ENCODE measurements around the gene PTPRJ.
"Not testable (repeated sequence)": the region's sequence is repeated elsewhere in the genome, so short reads cannot be mapped to it uniquely, and the experiment has no call there.

Gene PTPRJ

GRCh38 chr11:48123934-48124755 lies 143.8 kb downstream of the PTPRJ start:
- DNase-seq, result no peak

DNA sequence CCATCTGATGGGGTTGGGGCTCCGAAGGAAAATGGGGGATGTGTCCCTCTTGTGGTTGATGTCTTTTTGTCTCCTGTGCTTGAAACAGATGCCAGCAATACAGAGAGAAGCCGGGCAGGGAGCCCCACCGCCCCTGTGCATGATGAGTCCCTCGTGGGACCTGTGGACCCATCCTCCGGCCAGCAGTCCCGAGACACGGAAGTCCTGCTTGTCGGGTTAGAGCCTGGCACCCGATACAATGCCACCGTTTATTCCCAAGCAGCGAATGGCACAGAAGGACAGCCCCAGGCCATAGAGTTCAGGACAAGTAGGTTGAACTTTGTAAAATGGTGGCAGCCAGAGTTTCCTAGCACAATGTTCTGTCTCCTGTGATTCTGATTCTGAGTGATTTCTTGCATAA lies 144.5 kb downstream of the PTPRJ start:
- DNase-seq, result no peak

DNA sequence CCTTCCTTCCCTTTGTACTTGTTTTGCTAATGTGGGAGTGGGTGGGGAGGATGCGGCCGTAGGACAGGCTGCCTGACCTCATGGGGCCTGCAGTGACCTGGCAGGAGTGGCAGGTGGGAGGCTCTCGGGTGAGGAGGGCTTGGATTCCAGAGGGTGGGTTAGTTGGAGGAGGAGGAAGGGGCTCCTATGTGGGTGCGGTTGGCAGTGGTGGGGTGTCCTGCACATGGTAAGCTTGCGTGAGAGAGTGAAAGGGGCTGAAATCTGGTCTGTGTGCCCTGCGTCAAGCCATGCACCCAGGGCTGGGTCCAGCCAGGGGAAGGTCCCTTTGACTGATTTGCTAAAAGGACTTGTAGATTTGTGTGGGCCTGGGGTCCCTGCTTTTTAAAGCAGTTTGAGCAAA lies 145.5 kb downstream of the PTPRJ start:
- no peak for DNase-seq

DNA sequence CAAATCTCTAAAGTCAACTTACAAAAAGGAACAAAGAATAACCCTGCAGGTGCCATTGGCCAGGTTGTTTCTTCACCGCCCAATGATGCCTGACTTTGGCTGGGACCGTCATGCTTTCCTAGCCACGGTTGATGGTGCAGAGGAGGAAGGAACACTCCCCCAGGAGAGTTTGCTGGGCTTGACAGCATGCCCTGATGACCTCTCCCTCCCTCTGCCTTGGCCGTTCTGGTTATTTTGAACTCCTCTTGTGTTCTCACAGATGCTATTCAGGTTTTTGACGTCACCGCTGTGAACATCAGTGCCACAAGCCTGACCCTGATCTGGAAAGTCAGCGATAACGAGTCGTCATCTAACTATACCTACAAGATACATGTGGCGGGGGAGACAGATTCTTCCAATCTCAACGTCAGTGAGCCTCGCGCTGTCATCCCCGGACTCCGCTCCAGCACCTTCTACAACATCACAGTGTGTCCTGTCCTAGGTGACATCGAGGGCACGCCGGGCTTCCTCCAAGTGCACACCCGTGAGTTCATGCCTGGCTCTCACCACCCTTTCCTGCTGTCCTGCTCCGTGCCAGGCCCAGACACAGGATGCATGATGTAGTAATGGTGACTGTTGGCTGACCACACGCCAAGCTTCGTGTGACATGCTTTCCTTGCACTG lies 147.3 kb downstream of the PTPRJ start:
- no peak for DNase-seq

GRCh38 chr11:48129697-48130395 lies 149.5 kb downstream of the PTPRJ start:
- no peak for DNase-seq

DNA sequence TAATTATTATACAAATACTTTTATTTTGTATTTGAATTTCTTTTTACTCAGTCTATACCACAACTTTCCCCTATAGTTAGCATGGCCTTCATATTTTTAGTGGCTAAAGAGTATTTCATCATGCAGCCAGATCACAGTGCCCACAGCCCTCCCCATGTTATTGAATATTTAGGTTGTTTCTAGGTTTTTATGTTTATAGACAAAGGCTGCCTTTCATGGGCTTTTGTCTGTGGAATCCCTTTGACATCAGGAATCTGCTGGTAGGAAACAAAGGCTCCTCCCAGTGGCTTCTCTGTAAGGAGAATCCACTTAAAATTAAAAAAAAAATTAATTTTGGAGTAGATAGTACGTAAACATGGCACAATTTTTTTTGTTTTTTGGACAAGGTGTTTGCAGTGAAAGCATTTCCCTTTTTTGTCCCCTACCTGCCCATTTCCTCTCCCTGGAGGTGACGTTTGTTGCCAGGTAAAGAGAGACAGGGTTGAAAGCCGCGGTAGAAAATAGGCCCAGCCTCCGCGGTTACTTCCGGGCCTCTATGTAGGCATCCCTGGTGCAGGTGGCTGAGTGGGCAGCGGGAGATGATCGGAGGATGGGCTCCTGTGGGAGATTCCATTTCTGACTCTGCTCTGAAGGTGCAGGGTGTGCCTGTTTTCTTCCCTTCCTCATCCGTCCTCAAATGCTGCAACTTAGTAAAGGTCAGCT lies 154.0 kb downstream of the PTPRJ start:
- no peak for DNase-seq

- DNase-seq, result no peak
These were observed 157.9 kb downstream of the PTPRJ start for GRCh38 chr11:48138222-48138621.

DNA sequence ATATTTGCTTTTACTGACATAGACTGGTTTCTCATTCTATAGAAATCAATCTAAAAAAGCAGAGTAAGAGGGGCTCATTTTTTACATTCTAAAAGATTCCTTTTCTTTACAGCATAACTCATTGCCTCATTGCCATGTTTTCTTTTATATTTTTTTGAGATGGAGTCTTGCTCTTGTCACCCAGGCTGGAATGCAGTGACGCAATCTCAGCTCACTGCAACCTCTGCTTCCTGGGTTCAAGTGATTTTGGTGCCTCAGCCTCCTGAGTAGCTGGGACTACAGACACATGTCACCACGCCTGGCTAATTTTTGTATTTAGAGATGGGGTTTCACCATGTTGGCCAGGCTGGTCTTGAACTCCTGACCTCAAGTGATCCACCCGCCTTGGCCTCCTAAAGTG lies 159.5 kb downstream of the PTPRJ start:
- DNase-seq, result not testable (repeated sequence)

- no peak for DNase-seq
These were observed 161.2 kb downstream of the PTPRJ start for GRCh38 chr11:48141475-48142122.

DNA sequence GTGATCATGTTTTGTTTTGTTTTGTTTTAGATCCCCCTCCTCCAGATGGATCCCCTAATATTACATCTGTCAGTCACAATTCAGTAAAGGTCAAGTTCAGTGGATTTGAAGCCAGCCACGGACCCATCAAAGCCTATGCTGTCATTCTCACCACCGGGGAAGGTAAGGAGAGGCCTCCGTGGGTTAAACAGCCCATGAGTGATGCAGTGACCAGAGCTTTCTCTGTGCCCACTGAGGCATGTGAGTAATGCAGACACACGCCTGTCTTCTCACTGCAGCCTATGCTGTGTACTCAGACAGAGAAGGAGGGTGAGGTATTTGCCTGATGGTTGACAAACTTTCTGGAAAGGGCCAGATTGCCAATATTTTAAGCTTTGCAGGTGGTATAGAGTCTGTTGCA lies 162.5 kb downstream of the PTPRJ start:
- DNase-seq, result no peak

DNA sequence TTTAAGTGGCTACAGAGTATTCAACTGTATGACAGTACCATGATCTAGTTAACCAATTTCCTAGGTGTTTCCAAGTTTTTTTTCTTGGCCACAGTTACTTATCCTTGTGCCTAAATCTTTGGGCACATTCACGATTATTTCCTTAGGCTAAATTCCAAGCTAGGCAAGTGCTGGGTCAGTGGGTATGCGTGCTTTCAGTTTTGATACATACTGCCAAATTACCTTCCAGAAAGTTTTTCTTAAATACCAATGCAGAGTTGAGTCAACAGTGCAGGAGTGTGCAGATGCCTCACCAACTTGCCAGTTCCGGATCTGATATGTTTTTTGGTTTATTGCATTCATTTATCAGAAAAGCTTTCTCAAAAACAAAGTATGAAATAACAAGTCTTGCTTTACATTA lies 168.4 kb downstream of the PTPRJ start:
- DNase-seq, result no peak

DNA sequence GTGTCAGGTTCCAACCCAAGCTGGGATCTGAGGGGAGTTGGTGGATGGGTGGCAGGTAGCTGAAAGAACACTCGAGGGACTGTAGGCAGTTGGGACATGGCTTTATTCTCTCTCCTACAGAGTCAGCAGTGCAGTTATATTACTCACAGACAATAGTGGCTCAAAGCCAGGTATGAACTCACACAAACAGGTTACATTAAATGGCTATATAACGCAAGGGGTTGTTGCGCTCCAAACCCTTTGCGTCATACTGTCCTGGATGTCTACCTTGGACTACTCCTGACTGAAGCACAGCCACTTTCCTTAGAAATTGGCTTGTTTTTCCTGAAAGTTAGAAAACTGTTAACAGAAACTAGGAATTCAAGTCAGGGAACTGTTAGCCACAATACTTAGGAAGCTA lies 169.9 kb downstream of the PTPRJ start:
- DNase-seq, result no peak

DNA sequence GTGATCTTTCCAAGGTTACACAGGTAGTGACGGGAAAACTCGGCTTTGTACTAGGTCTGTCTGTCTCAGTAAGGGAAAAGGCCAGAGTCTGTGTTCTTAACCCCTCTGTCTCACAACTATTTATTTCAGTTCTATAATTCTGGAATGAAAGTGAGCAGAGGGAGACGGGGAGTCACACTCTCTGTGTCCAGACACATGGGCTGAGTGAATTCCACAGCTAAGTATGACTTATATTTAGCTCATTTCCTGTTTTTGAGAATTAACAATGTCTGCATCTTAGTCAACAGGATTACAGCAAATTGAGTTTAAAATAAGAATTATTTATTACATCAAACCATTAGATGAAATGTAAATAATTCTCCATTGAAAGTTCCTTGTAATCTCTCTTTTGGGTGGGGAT lies 173.8 kb downstream of the PTPRJ start:
- DNase-seq, result no peak

- no peak for DNase-seq
These were observed 181.9 kb downstream of the PTPRJ start for GRCh38 chr11:48161951-48162884.

DNA sequence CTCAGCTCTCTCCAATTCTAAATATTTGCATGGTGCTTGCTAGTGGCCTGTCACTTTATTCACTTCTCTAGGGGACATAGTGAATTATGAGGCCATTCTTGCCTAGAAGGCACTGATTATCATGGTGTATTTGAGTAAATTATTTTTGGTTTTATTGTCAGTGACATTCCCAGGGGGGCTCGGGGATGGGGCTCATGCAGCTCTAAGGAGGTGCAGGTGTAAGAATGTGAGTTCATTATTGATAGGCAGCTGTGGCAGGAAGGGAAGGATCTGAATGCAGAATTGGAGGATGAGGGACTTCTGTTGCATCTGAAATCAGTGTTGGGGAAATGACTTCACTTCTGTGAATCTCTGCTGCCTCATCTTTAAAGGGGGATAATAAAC lies 182.5 kb downstream of the PTPRJ start:
- DNase-seq, result no peak

- DNase-seq, result no peak
These were observed 183.2 kb downstream of the PTPRJ start for GRCh38 chr11:48163360-48164100.

- DNase-seq, result no peak
These were observed 184.5 kb downstream of the PTPRJ start for GRCh38 chr11:48164836-48165235.

DNA sequence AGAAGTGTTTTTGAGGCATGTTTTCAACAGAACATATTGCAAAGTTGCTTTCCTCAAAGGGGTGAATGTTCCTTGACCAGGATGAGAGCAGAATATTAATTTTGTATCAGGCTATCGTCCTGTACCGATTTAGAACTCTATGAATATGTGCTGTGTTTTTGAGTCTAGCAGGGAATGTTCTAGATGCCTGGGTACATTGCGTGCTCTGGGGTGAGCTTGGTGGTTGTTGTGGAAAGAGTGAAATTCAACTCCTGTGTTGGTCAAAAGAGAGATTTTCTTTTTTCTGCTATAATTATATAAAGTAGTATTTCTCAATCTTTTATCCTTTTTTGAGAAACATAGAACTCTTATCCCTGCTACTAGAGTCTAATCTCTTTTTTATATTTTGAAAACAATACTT lies 185.1 kb downstream of the PTPRJ start:
- no peak for DNase-seq

DNA sequence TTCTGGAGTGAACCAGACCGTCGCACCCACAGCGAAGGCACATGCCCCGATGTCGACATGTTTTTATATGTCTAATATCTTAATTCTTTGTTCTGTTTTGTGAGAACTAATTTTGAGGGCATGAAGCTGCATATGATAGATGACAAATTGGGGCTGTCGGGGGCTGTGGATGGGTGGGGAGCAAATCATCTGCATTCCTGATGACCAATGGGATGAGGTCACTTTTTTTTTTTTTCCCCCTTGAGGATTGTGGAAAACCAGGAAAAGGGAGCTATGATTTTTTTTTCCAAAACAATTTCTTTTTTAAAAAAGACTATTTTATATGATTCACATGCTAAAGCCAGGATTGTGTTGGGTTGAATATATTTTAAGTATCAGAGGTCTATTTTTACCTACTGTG lies 187.0 kb downstream of the PTPRJ start:
- no peak for DNase-seq

DNA sequence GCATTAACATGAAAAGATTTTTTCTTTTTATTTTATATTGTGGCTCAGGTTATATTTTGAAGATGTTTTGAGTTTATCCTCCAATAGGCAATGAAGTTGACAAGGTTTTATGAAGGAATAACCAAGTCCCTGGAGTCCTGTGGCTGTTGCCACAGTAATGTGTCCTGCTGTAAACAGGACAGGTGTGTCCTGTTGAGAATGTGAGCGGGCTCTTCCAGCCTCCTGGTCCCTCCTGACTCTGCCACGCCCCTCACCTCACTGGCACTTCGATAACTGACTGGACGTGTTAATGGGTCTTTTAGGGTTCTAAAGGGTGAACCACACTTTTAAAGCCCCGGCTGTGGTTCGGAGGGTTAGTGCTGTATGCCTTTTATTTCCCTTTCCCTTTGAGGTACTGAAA lies 188.5 kb downstream of the PTPRJ start:
- no peak for DNase-seq

DNA sequence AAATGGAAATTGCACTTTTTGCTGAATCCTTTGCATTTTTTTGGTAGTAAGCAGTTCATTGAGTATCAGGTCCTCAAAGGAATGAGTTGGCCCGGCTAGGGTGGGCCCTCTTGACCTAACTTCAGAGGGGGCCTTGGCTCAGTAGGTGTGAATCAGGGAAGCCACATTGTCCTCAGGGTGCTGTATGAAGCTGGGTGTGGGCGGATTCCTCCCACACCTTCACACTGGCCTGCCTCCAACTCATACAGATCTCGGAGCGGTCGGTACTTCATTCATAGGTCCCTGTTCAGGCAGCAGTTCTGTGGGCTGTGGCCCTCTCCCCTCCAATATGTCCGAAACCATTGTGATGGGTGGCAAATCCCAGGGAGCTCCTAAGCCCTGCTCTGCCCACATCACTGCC lies 188.9 kb downstream of the PTPRJ start:
- no peak for DNase-seq

Data from NCI-H446 (cell line).